ENCODE results near the gene CCDC28B. TPM values are rescaled to one million over a fixed set of nuclear protein-coding genes. Genes with fewer than 3 reads are reported as not detected.

Gene CCDC28B
- total RNA-seq, 2 experiments from 2014 or later: 27.0 to 27.7 TPM

DNA sequence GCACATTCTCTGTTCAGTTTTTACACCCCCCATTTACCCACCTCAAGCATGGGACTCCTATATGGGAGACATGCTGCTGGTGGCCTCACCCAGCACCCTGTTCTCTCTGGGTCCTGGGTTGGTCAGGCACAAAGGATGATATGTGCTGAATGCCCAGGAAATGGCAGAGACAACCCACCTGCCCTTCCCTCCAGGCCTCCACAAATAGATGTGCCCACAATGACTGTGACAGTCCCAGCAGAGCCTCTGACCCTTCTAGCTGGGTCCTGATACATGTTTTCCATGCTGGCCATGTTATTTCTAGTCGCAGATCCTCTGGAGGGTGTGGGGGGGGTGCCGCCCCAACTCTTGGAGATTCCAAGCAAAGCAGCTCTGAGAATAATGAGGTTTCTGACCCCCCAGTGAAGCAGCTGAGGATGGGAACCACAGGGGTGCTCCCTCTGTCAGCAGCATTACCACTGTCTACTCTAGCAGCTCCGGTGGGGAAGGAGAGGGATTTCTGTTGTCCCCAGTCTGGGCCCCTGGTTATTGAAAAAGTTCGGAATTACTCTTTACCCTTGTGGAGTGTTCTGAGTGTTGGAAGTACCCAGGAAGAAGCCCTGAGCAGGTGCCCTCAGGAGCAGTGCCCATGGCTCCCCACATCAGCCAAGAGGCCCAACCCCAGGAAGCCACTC lies 1.2 kb upstream of the CCDC28B start:
- peak overlapping the region; percentile 18 for H3K4me3 Mint-ChIP-seq
- intact Hi-C loops (cut with micrococcal nuclease): no loop called here
- no peak for ATAC-seq
- CTCF ChIA-PET: interaction anchor here (1.9 kb wide), 1 partner anchor 49 kb away, joined by 7 read pairs; the partner anchor contains the start of gene FAM167B
- POLR2A ChIA-PET: interaction anchor here (1.0 to 11.9 kb wide), 6 partner anchors 7 to 137 kb away, joined by 4 to 141 read pairs (median 16); partner anchors contain the start of genes IQCC, MARCKSL1 and TXLNA
- TF ChIP-seq, protein P1, sequence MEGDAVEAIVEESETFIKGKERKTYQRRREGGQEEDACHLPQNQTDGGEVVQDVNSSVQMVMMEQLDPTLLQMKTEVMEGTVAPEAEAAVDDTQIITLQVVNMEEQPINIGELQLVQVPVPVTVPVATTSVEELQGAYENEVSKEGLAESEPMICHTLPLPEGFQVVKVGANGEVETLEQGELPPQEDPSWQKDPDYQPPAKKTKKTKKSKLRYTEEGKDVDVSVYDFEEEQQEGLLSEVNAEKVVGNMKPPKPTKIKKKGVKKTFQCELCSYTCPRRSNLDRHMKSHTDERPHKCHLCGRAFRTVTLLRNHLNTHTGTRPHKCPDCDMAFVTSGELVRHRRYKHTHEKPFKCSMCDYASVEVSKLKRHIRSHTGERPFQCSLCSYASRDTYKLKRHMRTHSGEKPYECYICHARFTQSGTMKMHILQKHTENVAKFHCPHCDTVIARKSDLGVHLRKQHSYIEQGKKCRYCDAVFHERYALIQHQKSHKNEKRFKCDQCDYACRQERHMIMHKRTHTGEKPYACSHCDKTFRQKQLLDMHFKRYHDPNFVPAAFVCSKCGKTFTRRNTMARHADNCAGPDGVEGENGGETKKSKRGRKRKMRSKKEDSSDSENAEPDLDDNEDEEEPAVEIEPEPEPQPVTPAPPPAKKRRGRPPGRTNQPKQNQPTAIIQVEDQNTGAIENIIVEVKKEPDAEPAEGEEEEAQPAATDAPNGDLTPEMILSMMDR (IDR thresholded peaks at IDR 0.05): no peak
- H3K36me3 Mint-ChIP-seq (ENCODE audit: low read depth): peaks cover 30% of the 10 kb centered on the region
- no peak for DNase-seq
- H3K27me3 Mint-ChIP-seq: no peaks in the 10 kb centered on the region
- no peaks in the 10 kb centered on the region for H3K9me3 Mint-ChIP-seq
- peaks cover 68% of the 10 kb centered on the region for H3K4me1 Mint-ChIP-seq (ENCODE audit: low read depth)
- peak overlapping the region; percentile 44 for H3K27ac Mint-ChIP-seq

DNA sequence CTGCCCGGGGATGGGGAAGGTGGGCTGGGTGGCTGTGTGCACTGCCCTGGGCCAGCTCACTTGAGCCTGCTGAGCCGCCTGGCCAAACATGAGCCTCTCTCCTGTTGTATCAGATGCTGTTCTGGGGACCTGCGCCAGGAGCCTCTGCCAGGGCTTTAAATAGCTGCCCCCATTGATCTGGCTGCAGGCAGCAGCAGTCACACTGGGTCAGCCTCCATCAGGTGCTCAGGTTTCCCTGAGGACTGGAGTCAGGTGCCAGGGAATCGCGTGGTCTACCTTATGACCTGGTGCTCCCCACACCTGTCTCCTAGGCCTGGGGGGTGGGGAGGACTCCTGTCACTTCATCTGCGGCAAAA lies 700 bp upstream of the CCDC28B start:
- peak overlapping the region; percentile 80 for H3K4me3 Mint-ChIP-seq
- intact Hi-C loops (cut with micrococcal nuclease): no loop called here
- no peaks in the 10 kb centered on the region for H3K9me3 Mint-ChIP-seq
- peaks cover 25% of the 10 kb centered on the region for H3K36me3 Mint-ChIP-seq (ENCODE audit: low read depth)
- TF ChIP-seq, protein P1 (IDR thresholded peaks at IDR 0.05): no peak
- H3K27me3 Mint-ChIP-seq: no peaks in the 10 kb centered on the region
- ChIA-PET POLR2A (interaction anchor here (0.6 to 11.9 kb wide), 8 partner anchors 7 to 136 kb away, joined by 3 to 141 read pairs (median 6); partner anchors contain the start of genes HDAC1, IQCC, LCK and MARCKSL1), CTCF (interaction anchor here (1.5 to 2.0 kb wide), 3 partner anchors 48 to 410 kb away, joined by 4 to 7 read pairs (median 6); partner anchors contain the start of gene FAM167B)
- ATAC-seq: no peak
- H3K4me1 Mint-ChIP-seq (ENCODE audit: low read depth): peaks cover 63% of the 10 kb centered on the region
- DNase-seq: no peak
- H3K27ac Mint-ChIP-seq: peak overlapping the region; percentile 91

DNA sequence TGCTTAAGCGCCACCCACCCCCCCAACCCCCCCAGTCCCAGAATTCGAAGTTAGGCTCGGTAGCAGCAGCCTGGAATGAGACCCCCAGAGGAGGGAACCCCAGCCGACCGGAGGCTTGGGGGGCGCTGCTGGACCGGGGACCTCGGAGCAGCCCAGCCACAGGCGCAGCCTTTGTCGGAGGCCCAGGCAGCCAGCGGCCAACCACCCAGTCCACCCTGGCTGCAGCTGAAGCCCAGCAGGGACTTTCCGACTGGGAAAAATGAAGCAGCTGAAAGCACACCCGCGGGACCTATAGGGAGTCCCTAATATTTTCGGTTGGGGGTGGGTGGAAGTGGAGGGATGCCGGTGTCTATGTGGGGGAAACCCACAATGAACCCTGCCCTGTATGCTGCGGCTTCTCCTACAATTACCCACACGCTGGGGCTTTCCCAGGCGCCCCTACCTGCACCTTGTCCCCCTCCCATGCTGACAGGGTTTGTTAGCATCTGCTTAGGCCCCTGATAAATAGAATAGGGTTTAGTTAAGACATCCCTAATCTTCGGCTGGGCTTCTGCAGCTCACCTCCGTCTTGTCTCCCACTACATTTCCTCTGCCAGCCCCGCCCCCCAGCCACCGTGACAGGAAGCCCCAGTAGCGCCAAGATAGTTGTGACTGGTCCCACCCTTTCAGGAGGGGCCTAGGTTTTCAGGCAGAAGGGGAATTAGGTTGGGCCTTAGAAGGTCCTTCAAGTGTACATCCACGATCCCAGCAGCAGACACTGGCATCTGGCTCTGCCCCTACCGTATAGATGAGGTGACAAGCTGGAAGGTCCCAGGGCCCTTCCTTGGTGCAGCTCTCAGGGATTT lies 838 bp downstream of the CCDC28B start:
- CTCF ChIA-PET: interaction anchor here (0.7 to 8.1 kb wide), 8 partner anchors 9 to 412 kb away, joined by 3 to 44 read pairs (median 6); partner anchors contain the start of gene FAM167B
- H3K36me3 Mint-ChIP-seq (ENCODE audit: low read depth): peaks cover 18% of the 10 kb centered on the region
- no peaks in the 10 kb centered on the region for H3K27me3 Mint-ChIP-seq
- DNase-seq (peak; percentile 94), ATAC-seq (peak; percentile 66)
- POLR2A ChIA-PET: interaction anchor here (0.6 to 11.9 kb wide), 19 partner anchors 8 to 193 kb away, joined by 3 to 141 read pairs (median 4); partner anchors contain the start of genes BSDC1, KPNA6, LCK and TXLNA
- peak overlapping the region; percentile 91 for H3K27ac Mint-ChIP-seq
- H3K4me3 Mint-ChIP-seq: peak overlapping the region; percentile 80
- H3K9me3 Mint-ChIP-seq: no peaks in the 10 kb centered on the region
- TF ChIP-seq, protein P1 (IDR thresholded peaks at IDR 0.05): no peak
- peaks cover 51% of the 10 kb centered on the region for H3K4me1 Mint-ChIP-seq (ENCODE audit: low read depth)
- intact Hi-C loops (cut with micrococcal nuclease): no loop called here

DNA sequence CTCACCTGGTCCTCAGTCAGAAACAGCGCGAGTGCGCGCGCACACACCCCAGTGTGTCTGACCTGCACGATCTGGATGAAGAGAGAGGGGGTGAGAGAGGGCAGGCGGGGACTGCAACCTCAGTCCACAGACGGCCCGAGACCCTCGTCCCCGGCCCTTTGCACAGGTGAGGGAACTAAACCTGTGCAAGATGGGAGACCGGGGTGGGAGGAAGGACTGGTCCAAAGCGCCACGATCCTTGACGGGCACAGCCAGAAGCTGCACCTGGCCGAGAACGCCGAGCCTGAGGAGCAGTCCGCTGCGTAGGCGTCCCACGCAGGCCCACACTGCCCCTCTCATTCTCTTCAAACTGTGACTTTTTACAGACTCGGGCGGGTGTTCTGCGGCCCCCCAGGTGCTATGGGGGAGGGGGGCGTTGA lies 4.6 kb downstream of the CCDC28B start:
- intact Hi-C loops (cut with micrococcal nuclease): no loop called here
- Mint-ChIP-seq H3K27ac (no peak overlapping the region), H3K4me1 (ENCODE audit: low read depth) (peaks cover 30% of the 10 kb centered on the region), H3K27me3 (no peaks in the 10 kb centered on the region), H3K4me3 (peak overlapping the region; percentile 90), H3K9me3 (no peaks in the 10 kb centered on the region), H3K36me3 (ENCODE audit: low read depth) (peaks cover 18% of the 10 kb centered on the region)
- TF ChIP-seq, protein P1 (IDR thresholded peaks at IDR 0.05): no peak
- ChIA-PET POLR2A (interaction anchor here (1.0 to 4.1 kb wide), 8 partner anchors 8 to 141 kb away, joined by 3 to 35 read pairs (median 6); partner anchors contain the start of gene LCK), CTCF (interaction anchor here (1.2 to 8.1 kb wide), 3 partner anchors 11 to 43 kb away, joined by 6 to 44 read pairs (median 7); no protein-coding TSS in a partner anchor)
- no peak for DNase-seq
- ATAC-seq: no peak
